Stimulated activated CD8-positive, alpha-beta memory T cell treated with anti-CD3 and anti-CD28 coated beads, Interleukin-7, amount 100 ng/mL, for 48 hours (primary cell): ENCODE measurements around the gene BCL7A.
"Not testable (repeated sequence)": the region's sequence is repeated elsewhere in the genome, so short reads cannot be mapped to it uniquely, and the experiment has no call there.

Source experiments
- DNase-seq, 2 donors: peaks; one replicate each; pipeline ENCODE4 v3.0.0-alpha.2; 2020; ENCODE audit warnings: low read depth in 1 of 2; ENCODE audit errors: extremely low read depth in 1 of 2

The BCL7A gene

GRCh38 chr12:122090759-122091515, 69.3 kb downstream of the BCL7A start:
- no peak for DNase-seq

- no peak for DNase-seq
Measured at GRCh38 chr12:122093098-122093883, 71.6 kb downstream of the BCL7A start.

- DNase-seq: no peak
Measured at GRCh38 chr12:122094137-122094734, 72.6 kb downstream of the BCL7A start.

- DNase-seq: no peak
Measured at GRCh38 chr12:122094735-122095631, 73.3 kb downstream of the BCL7A start.

GRCh38 chr12:122096014-122096413, 74.3 kb downstream of the BCL7A start:
- DNase-seq: no peak

- no peak for DNase-seq
Measured at GRCh38 chr12:122096591-122097149, 75.0 kb downstream of the BCL7A start.

GRCh38 chr12:122097584-122097926, 75.9 kb downstream of the BCL7A start:
- no peak for DNase-seq

- DNase-seq: no peak
Measured at GRCh38 chr12:122097927-122098756, 76.5 kb downstream of the BCL7A start.

- DNase-seq: no peak
Measured at GRCh38 chr12:122099280-122099749, 77.6 kb downstream of the BCL7A start.

GRCh38 chr12:122099856-122100255, 78.2 kb downstream of the BCL7A start:
- DNase-seq: no peak

- DNase-seq: no peak
Measured at GRCh38 chr12:122100568-122100967, 78.9 kb downstream of the BCL7A start.

GRCh38 chr12:122102331-122102730, 80.6 kb downstream of the BCL7A start:
- DNase-seq: no peak

- DNase-seq: no peak
Measured at GRCh38 chr12:122104844-122105243, 83.2 kb downstream of the BCL7A start.

GRCh38 chr12:122105496-122105895, 83.8 kb downstream of the BCL7A start:
- DNase-seq: not testable (repeated sequence)

- DNase-seq: no peak
Measured at GRCh38 chr12:122106843-122107242, 85.2 kb downstream of the BCL7A start.

- no peak for DNase-seq
Measured at GRCh38 chr12:122107261-122107660, 85.6 kb downstream of the BCL7A start.

- no peak for DNase-seq
Measured at GRCh38 chr12:122111089-122111641, 89.5 kb downstream of the BCL7A start.
